ENCODE measurements around the gene KCNK7. TPM values are rescaled to one million over a fixed set of nuclear protein-coding genes. Genes with fewer than 3 reads are reported as not detected.
"Not testable (repeated sequence)": the region's sequence is repeated elsewhere in the genome, so short reads cannot be mapped to it uniquely, and the experiment has no call there.

KCNK7 gene
- total RNA-seq, 1 experiment from 2014 or later: 1.8 TPM

- Mint-ChIP-seq H3K27ac (no peak overlapping the region), H3K4me1 (peaks cover 34 to 40% of the 10 kb centered on the region in 2 experiments), H3K4me3 (0 out of 5 replicates have a peak overlapping the region, but pooled peaks of 1 of the 2 experiments have one; percentile 20), H3K27me3 (ENCODE audit: low read depth) (no peaks in the 10 kb centered on the region), H3K36me3 (ENCODE audit: insufficient read depth in 1 of 3, low read depth in 3 of 3) (peaks cover 11 to 12% (median 12%) of the 10 kb centered on the region in 3 experiments; a peak in 6 of 7 replicates), H3K9me3 (no peaks in the 10 kb centered on the region)
- Histone ChIP-seq H2AFZ (ENCODE audit: low read length) (no peak overlapping the region), H3K14ac (ENCODE audit: insufficient read depth, low read length) (no peak overlapping the region), H3K79me1 (ENCODE audit: insufficient read depth, low read depth, low read length, poor library complexity, severe bottlenecking) (no peaks in the 10 kb centered on the region), H3K4ac (ENCODE audit: low read depth, low read length) (no peak overlapping the region), H3K79me2 (ENCODE audit: insufficient read depth, low read length) (no peaks in the 10 kb centered on the region), H4K8ac (replicated peaks; ENCODE audit: insufficient read length, low read depth, low read length) (no peak overlapping the region), H3K56ac (ENCODE audit: insufficient read length, low read depth, low read length) (no peak overlapping the region), H3K27ac (ENCODE audit: insufficient read length, low read depth, low read length) (no peak overlapping the region), H2BK120ac (ENCODE audit: low read depth, low read length, poor library complexity, severe bottlenecking) (no peak overlapping the region), H2BK5ac (ENCODE audit: insufficient read length, low read length) (no peak overlapping the region), H4K5ac (ENCODE audit: insufficient read length, low read depth, low read length) (no peak overlapping the region), H3K23me2 (ENCODE audit: insufficient read length, low read depth, low read length, poor library complexity, severe bottlenecking) (peaks cover 13% of the 10 kb centered on the region), H3K18ac (ENCODE audit: insufficient read length, low read depth, low read length) (no peak overlapping the region), H3K9me3 (ENCODE audit: control insufficient read depth, low read depth, low read length) (no peaks in the 10 kb centered on the region), H2BK20ac (ENCODE audit: low read depth, low read length, poor library complexity, severe bottlenecking) (no peak overlapping the region), H4K91ac (ENCODE audit: insufficient read length, low read depth, low read length) (no peak overlapping the region), H3K27me3 (ENCODE audit: insufficient read depth, low read length) (no peaks in the 10 kb centered on the region), H4K20me1 (ENCODE audit: control insufficient read depth, insufficient read depth, insufficient read length) (no peaks in the 10 kb centered on the region), H3K4me1 (ENCODE audit: insufficient read depth, low read length) (peaks cover 5% of the 10 kb centered on the region; the same call in 1 of the 2 replicates), H2BK12ac (ENCODE audit: insufficient read length, low read depth, low read length) (no peak overlapping the region), H3K23ac (ENCODE audit: insufficient read length, low read depth, low read length) (no peak overlapping the region), H3K9ac (ENCODE audit: extremely low read depth, insufficient read length, low read length) (no peak overlapping the region), H2BK15ac (ENCODE audit: low read depth, low read length) (no peak overlapping the region), H3T11ph (ENCODE audit: low read length) (no peak overlapping the region), H3K4me2 (ENCODE audit: insufficient read depth, insufficient read length, low read length) (no peak overlapping the region), H2AK5ac (ENCODE audit: insufficient read length, low read length) (no peak overlapping the region)
- no peak for TF ChIP-seq CTCF (conservative IDR thresholded peaks at IDR 0.05)
- no CpG with 5 or more reads among the region's 8 CpGs for WGBS (ENCODE audit: extremely low coverage, insufficient read length, low lambda C conversion rate)
- DNase-seq: no peak
Measured at GRCh38 chr11:65639623-65640482, 44.3 kb upstream of the KCNK7 start.

- Mint-ChIP-seq H3K4me3 (peak overlapping the region; percentile 72 to 86; a peak in 4 of 5 replicates), H3K4me1 (peaks cover 32 to 36% of the 10 kb centered on the region in 2 experiments), H3K36me3 (ENCODE audit: insufficient read depth in 1 of 3, low read depth in 3 of 3) (peaks cover 13 to 18% (median 18%) of the 10 kb centered on the region in 3 experiments; a peak in 6 of 7 replicates)
- H3K23ac ChIP-seq (ENCODE audit: insufficient read length, low read depth, low read length); H3K9me3 ChIP-seq (ENCODE audit: control insufficient read depth, low read depth, low read length); H3K79me2 ChIP-seq (ENCODE audit: insufficient read depth, low read length); H3K9ac ChIP-seq (ENCODE audit: extremely low read depth, insufficient read length, low read length); H3K79me1 ChIP-seq (ENCODE audit: insufficient read depth, low read depth, low read length, poor library complexity, severe bottlenecking); H2AK5ac ChIP-seq (ENCODE audit: insufficient read length, low read length); H2BK15ac ChIP-seq (ENCODE audit: low read depth, low read length); H3K14ac ChIP-seq (ENCODE audit: insufficient read depth, low read length); H3K18ac ChIP-seq (ENCODE audit: insufficient read length, low read depth, low read length); H2BK20ac ChIP-seq (ENCODE audit: low read depth, low read length, poor library complexity, severe bottlenecking); H3K4ac ChIP-seq (ENCODE audit: low read depth, low read length); H2AFZ ChIP-seq (ENCODE audit: low read length); H3K9me3 Mint-ChIP-seq; H3K27me3 ChIP-seq (ENCODE audit: insufficient read depth, low read length); H3K27me3 Mint-ChIP-seq (ENCODE audit: low read depth); H4K8ac ChIP-seq (replicated peaks; ENCODE audit: insufficient read length, low read depth, low read length); H3K56ac ChIP-seq (ENCODE audit: insufficient read length, low read depth, low read length); H3K27ac Mint-ChIP-seq; H4K5ac ChIP-seq (ENCODE audit: insufficient read length, low read depth, low read length); H3K27ac ChIP-seq (ENCODE audit: insufficient read length, low read depth, low read length); H2BK12ac ChIP-seq (ENCODE audit: insufficient read length, low read depth, low read length); H3K4me2 ChIP-seq (ENCODE audit: insufficient read depth, insufficient read length, low read length); H2BK5ac ChIP-seq (ENCODE audit: insufficient read length, low read length); H3T11ph ChIP-seq (ENCODE audit: low read length); H4K20me1 ChIP-seq (ENCODE audit: control insufficient read depth, insufficient read depth, insufficient read length); H2BK120ac ChIP-seq (ENCODE audit: low read depth, low read length, poor library complexity, severe bottlenecking); H3K4me1 ChIP-seq (ENCODE audit: insufficient read depth, low read length); DNase-seq; H4K91ac ChIP-seq (ENCODE audit: insufficient read length, low read depth, low read length): not testable (repeated sequence)
- no CpG with 5 or more reads among the region's 9 CpGs for WGBS (ENCODE audit: extremely low coverage, insufficient read length, low lambda C conversion rate)
- peaks cover 13% of the 10 kb centered on the region for H3K23me2 ChIP-seq (ENCODE audit: insufficient read length, low read depth, low read length, poor library complexity, severe bottlenecking)
Measured at GRCh38 chr11:65639228-65639597, 43.6 kb upstream of the KCNK7 start.
